Measurements from ENCODE around the gene ZBED4. TPM values are rescaled to one million over a fixed set of nuclear protein-coding genes. Genes with fewer than 3 reads are reported as not detected.

ZBED4 gene
- polyA plus RNA-seq, 1 donor = 18.0 TPM

DNA sequence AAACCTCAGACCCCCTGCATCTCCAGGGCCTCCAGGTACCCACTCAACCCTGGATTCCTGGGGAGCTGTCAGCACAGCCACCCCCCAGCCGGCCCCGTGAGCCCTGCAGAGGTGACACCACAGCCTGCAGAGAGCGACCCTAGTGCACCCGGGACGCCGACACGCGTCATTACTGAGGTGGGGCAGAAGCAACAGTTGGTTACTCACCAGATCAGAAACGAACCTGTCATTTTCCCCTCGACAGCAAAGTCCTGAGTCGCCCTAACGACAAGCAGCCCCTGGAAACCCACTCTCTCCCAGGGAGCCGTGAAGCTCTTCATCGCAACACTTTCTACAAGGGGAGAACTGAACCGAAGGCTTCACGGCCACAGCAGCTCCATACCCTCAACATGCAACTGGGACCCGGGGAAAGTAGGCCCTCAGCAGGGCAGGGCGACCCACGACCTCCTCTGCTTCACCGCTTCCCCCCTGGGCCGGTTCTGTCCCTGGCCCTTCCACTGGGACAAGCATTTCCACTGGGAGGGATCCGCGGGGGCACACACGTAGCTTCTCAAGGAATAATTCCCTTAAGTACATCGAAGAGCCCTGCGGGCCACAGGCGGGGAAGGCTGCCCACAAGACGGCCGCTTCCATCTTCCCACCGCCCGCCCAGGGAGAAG, 27.6 kb upstream of the ZBED4 start:
- no peak for DNase-seq

DNA sequence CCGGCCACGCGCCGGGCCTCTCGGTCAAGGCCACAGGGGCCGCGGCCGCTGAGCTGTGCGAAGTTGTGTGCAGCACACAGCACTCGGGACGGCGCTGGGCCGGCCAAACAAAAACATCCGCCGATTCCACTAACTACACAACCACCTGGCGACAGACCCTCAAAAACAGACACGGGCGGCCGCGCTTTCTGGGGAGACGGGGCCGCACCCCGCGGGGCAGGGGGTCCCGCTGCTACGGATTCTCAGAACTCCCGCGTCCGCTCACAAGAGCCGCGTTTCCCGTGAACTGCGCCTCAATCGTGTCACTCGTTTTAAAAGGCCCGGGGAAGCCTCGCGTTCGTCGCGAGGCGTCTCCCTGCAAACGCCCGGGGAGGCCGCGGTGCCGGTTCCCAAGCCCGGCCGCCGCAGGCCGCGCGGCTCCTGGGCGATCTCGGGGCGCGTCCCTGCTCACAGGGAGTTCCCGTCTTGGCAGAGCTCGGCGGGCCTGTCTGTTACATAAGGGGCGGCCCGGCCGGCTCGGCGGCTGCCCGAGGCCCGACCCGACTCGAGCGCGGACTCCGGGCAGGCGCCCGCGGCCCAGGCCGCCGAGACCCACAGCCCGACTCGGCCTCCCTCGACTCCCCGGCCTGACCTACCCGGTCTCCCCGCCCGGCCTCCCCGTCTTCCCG, 26.9 kb upstream of the ZBED4 start:
- DNase-seq = no peak

DNA sequence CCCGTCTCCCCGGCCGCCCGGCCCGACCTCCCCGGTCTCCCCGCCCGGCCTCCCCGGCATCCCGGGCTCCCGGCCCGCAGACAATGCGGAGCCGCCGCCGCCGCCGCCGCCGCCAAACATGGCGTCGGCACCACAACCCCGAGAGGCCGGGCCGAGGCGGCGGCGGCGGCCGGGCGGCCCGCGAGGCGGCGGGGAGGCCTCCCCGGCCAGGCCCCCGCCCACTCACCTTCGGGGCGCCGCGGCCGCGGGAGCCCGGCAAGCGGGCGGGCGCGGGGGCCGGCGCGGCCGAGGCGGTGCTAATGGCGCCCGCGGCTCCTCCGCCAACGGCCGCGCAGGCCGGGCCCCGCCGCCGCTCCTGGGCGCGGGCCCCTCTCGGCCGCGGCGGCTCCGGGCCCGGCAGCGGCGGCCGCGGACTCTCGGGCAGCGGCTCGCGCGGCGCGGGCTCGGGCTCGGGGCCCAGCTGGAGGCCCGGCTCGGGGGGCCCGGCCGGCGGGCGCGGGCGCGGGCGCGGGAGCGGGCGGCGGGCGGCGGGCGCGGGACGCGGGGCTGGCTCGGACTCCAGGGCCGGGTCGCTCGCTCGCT, 26.3 kb upstream of the ZBED4 start:
- DNase-seq = no peak

DNA sequence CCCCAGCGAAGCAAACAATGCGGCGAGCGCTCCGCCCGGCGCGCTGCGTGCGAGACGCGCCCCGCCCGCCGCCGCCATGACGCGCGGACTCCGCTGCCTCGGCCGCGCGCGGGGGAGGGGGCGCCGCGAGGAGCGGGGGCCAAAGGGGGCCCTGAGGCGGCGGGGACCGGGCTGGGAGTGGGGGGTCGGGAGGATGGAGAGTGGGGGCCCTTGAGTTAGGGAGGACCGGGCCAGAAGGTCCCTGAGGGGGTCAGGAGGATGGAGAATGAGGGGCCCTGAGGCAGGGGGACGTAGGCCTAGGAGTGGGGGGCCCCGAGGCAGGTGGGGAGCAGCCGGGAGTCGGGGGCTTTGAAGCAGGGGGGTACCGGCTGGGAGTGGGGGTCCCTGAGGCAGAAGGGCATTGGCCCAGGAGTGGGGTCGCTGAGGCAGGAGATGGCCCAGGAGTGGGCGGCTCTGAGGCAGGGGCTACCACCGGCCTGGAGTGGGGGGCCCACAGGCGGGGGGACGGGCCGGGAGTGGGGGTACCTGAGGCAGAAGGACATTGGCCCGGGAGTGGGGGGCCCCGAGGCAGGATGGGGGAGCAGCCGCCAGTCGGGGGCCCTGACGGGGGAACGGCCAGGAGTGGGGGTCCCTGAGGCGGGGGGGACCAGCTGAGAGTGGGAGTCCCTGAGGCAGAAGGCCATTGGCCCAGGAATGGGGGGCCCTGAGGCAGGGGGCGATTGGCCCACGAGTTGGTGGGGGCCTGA, 25.6 kb upstream of the ZBED4 start, which contains the start of gene BRD1:
BRD1 (minus strand) TSS at position 21 of the 746 bp plus-strand sequence. CDS start 3,556 bp downstream, outside the sequence.
- peak; percentile 59 for DNase-seq

GRCh38 chr22:49828599-49828965, 25.1 kb upstream of the ZBED4 start:
- DNase-seq = no peak

DNA sequence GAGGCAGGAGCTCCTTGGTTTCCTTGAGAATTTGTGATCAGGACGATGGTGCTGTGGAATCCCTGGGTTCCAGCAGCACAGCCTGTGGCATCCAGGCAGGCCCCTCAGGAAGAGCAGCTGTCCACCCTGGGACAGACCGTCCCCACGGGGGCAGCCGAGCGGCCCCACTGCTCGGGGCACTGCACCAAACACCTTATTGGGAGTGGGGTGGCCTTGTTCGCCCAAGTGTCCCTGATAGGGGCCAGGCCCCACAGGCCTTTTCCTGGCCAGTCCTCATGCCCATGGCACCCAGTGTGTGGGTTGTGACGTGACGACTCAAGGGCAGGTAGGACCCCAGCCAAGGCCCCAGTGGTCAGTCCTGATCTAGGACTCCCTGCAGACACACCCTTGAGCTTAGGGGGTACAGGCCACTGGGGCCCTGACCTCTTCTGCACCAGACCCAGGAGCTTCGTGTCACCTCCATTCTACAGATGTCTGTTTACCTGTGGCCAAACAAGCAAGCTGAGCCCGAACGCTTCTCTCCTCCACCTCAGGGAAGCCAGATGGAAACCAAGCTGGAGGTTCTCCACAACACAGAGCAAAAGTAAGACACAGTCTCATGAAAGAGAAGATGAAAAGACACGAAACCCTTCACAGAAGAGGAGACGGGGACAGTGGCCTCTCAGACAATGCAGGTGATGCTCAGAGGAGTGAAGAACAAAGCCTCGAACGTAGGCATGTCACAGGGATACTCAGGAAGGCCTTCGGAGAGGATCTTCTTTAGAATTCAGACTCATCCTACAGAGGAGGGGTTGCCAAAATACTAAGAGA, 24.4 kb upstream of the ZBED4 start:
- DNase-seq = no peak

GRCh38 chr22:49833340-49834007, 20.2 kb upstream of the ZBED4 start:
- no peak for DNase-seq

- no peak for DNase-seq
These were observed 14.6 kb upstream of the ZBED4 start for GRCh38 chr22:49838771-49839717.

DNA sequence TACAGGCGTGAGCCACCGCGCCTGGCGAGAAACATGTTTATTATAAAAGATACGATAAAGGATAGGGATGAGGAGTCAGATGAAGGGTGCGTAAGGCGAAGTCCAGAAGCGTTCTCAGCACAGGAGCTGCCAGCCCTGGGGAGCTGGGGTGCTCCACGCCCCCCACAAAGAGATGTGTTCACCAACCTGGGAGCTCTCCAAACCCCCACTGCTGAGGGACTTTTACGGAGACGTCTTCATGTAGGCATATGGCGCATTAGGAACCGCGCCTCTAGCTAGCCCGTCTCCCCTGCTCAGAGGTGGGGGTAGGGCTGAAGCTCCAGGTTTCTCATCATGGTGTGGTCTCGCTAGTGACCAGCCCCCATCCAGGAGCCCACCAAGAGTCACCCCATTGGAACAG, 8.4 kb upstream of the ZBED4 start:
- DNase-seq = no peak

DNA sequence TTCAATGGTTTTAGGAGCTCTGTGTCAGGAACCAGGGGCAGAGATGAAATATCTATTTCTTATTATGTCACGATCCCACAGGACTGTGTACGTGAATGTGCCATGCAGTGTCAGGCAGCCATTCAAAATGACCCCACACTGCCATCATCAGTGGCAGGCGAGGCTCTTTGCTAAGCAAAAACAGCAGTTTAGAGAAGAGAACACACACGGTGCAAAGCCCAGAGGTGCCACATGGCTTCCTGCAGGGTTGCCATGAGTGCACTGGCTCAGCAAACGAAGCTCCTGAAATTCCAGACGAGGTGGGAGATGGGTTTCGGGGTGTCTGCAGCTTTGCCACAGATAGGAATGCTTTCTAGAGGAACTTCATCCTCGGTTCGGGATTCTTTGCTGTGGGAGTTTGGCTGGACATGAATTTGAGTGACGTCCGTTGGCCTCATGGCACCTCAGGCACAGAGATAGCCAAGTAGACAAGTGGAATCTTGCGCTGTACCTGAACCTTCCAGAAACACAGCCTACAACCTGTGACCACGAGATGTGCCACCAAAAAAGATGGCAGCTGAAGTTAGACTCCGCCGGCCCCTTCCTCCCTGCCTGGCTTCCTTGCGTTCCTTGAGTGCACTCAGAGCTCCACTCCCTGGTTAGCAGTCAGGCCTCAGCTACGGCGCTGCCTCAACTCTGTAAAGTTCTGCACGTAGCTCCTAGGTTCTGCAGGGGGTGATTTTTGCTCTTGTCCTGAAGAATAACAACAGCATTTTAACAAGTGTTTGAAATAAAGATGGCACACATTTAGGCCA, 7.8 kb upstream of the ZBED4 start:
- no peak for DNase-seq

- DNase-seq = no peak
These were observed 5.6 kb upstream of the ZBED4 start for GRCh38 chr22:49847751-49848689.

GRCh38 chr22:49848690-49849160, 4.9 kb upstream of the ZBED4 start:
- no peak for DNase-seq

- no peak for DNase-seq
These were observed 4.3 kb upstream of the ZBED4 start for GRCh38 chr22:49849161-49850020.

DNA sequence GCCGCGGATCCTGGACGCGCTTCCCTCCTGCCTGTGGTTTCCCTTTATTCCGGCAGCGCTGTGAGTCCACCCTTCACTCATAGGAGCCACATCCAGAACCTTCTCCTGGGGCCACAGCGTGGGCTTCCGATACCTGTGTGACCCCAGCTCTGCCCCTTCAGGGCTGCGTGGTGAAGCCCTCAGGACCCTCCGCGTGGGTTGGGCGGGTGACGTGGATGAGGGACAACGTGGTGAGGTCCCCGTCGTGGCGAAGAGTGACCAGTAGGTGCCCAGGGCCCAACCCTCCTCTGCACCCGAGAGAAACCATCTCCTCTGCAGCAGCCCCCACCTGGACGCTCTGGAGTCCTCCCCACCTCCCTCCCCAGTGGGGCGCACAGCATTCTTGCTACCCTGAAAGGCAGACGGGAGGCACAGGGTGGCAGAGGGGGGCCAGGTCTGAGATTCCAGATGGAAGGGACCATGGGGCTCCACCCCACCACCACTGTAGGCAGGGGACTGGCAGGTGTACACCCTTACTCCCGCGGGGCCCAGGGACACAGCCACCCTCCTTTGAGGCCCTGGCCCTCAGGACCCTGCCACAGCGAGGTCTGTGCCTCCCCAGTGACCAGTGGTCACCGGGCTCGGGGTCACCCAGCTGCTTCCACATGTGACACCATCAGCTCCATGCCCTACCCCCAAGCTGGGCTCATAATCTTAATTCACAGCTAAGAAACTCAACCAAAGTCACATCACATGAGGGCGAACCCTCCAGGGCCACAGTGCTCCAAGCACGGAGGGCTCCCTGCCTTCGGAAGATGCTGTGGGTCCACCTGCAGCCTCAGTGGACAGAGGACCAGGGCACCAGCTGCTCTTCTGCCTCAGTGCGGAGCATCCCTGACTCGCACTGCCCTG, 3.4 kb upstream of the ZBED4 start:
- no peak for DNase-seq

GRCh38 chr22:49850959-49851802, 2.5 kb upstream of the ZBED4 start:
- no peak for DNase-seq
